ACC112 (cell line): ENCODE measurements around the gene SNRNP40.

Experiments
- H2AFZ ChIP-seq: fragments of 200-600 bp; sonication (generic); one replicate; pipeline ENCODE4 v1.6.0; 2017; ENCODE audit warnings: antibody characterized with exemption, low read length; ENCODE audit not compliant: unreplicated experiment
- H3K27ac ChIP-seq: fragments of 200-600 bp; sonication (generic); 2 replicates; pipeline ENCODE4 v1.5.1; 2014; ENCODE audit warnings: low read depth, mild to moderate bottlenecking, antibody characterized with exemption, low read length, moderate library complexity
- H3K27me3 ChIP-seq: fragments of 200-600 bp; sonication (generic); 2 replicates; pipeline ENCODE4 v1.6.1; 2014; ENCODE audit warnings: mild to moderate bottlenecking, antibody characterized with exemption, low read length, moderate library complexity, mixed read lengths; ENCODE audit not compliant: insufficient read depth
- H3K36me3 ChIP-seq: fragments of 200-600 bp; sonication (generic); 2 replicates; pipeline ENCODE4 v1.6.1; 2016; ENCODE audit warnings: mild to moderate bottlenecking, antibody characterized with exemption, low read length, moderate library complexity, mixed read lengths; ENCODE audit not compliant: insufficient read depth
- H3K4me1 ChIP-seq: fragments of 200-600 bp; sonication (generic); one replicate; pipeline ENCODE4 v1.6.1; 2016; ENCODE audit warnings: low read length, mixed read lengths; ENCODE audit not compliant: insufficient read depth, unreplicated experiment, control insufficient read depth
- H3K4me3 ChIP-seq: fragments of 200-600 bp; sonication (generic); 2 replicates; pipeline ENCODE4 v1.5.1; 2014; ENCODE audit warnings: mild to moderate bottlenecking, low read depth, low read length
- H3K79me2 ChIP-seq: fragments of 200-600 bp; sonication (generic); one replicate; pipeline ENCODE4 v1.6.0; 2016; ENCODE audit warnings: low read length; ENCODE audit not compliant: control insufficient read depth, unreplicated experiment, insufficient read depth

Gene SNRNP40

GRCh38 chr1:31216016-31216415 lies 80.6 kb downstream of the SNRNP40 start:
- H3K4me3 ChIP-seq = no peak overlapping the region
- H3K27ac ChIP-seq = no peak overlapping the region
- H3K79me2 ChIP-seq = no peaks in the 10 kb centered on the region
- H3K4me1 ChIP-seq = no peaks in the 10 kb centered on the region
- no peak overlapping the region for H2AFZ ChIP-seq
- H3K27me3 ChIP-seq = peaks cover 5% of the 10 kb centered on the region; the same call in 1 of the 2 replicates
- no peaks in the 10 kb centered on the region for H3K36me3 ChIP-seq

GRCh38 chr1:31215065-31215570 lies 81.5 kb downstream of the SNRNP40 start:
- H3K27ac ChIP-seq = no peak overlapping the region
- H3K79me2 ChIP-seq = no peaks in the 10 kb centered on the region
- H2AFZ ChIP-seq = no peak overlapping the region
- peaks cover 5% of the 10 kb centered on the region; the same call in 1 of the 2 replicates for H3K27me3 ChIP-seq
- H3K36me3 ChIP-seq = no peaks in the 10 kb centered on the region
- H3K4me1 ChIP-seq = no peaks in the 10 kb centered on the region
- H3K4me3 ChIP-seq = no peak overlapping the region

- no peaks in the 10 kb centered on the region for H3K79me2 ChIP-seq
- no peak overlapping the region for H3K4me3 ChIP-seq
- no peak overlapping the region for H3K27ac ChIP-seq
- peaks cover 5% of the 10 kb centered on the region; the same call in 1 of the 2 replicates for H3K27me3 ChIP-seq
- no peaks in the 10 kb centered on the region for H3K4me1 ChIP-seq
- H3K36me3 ChIP-seq = no peaks in the 10 kb centered on the region
- H2AFZ ChIP-seq = no peak overlapping the region
These were observed 82.1 kb downstream of the SNRNP40 start for GRCh38 chr1:31214316-31215064.
